ENCODE data around the gene CBR4.

DNA sequence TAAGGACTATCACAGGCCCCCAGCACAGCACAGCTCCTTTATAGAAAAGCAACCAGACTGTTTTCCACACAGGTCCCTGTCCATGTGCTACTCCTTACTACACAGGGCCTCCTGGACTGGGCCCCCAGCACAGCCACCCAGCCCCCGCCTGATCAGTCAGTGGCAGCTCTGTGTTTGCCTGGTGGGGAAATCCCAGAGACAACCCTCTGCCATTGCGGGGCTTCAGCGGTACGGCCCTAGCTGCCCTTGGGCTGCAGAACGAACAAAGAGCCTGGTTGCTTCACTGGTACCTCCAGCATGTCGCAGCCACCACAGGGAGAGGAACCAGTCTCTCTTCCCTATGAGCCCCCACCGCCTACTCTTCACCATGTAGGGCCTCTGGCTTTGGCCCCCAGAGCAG lies 30.7 kb downstream of the CBR4 start:
- no peak for TF ChIP-seq EZH2 (IDR thresholded peaks at IDR 0.05; ENCODE audit: insufficient read depth, poor library complexity, severe bottlenecking)
- no peak for TF ChIP-seq EZH2phosphoT487 (IDR thresholded peaks at IDR 0.05; ENCODE audit: insufficient read depth, low read depth)

Measured in GM23248 (cell line).